Upper lobe of left lung (tissue), 6 donors: ENCODE measurements around the gene MAML2. TPM values are rescaled to one million over a fixed set of nuclear protein-coding genes. Genes with fewer than 3 reads are reported as not detected.

Experiments used
- ATAC-seq, 2 donors: fragments of 200-7000 bp; cut with Tn5 transposase; one replicate each; pipeline ENCODE4 v1.9.1; 2022; ENCODE audit warnings: mild to moderate bottlenecking in 2 of 2, moderate library complexity in 2 of 2; ENCODE audit not compliant: low FRiP score in 2 of 2
- DNase-seq, 2 donors: peaks; one replicate each; pipeline ENCODE4 v3.0.0-alpha.2; 2019 to 2020
- H3K27ac ChIP-seq, 4 donors: fragments of 200-600 bp; sonication (generic); one replicate each; pipeline ENCODE4 v1.5.1; 2016 to 2019
- H3K27me3 ChIP-seq, 4 donors: fragments of 200-600 bp; sonication (generic); one replicate each; pipeline ENCODE4 v1.5.1; 2017 to 2019
- H3K36me3 ChIP-seq, 4 donors: fragments of 200-600 bp; sonication (generic); one replicate each; pipeline ENCODE4 v1.5.1; 2016 to 2019
- H3K4me1 ChIP-seq, 4 donors: fragments of 200-600 bp; sonication (generic); one replicate each; pipeline ENCODE4 v1.5.1; 2018 to 2019
- H3K4me3 ChIP-seq, 4 donors: fragments of 200-600 bp; sonication (generic); one replicate each; pipeline ENCODE4 v1.5.1; 2017 to 2019; ENCODE audit warnings: mild to moderate bottlenecking in 2 of 4, moderate library complexity in 1 of 4
- H3K9me3 ChIP-seq, 4 donors: fragments of 200-600 bp; sonication (generic); one replicate each; pipeline ENCODE4 v1.5.1; 2018 to 2019
- EP300 ChIP-seq, 4 donors: sonication (generic); formaldehyde crosslinking; IDR thresholded peaks; one replicate each; pipeline ENCODE4 v1.5.1; 2017; ENCODE audit warnings: antibody characterized with exemption in 4 of 4, control low read depth in 2 of 4
- POLR2A ChIP-seq, 4 donors: fragments of 450-650 bp; IDR thresholded peaks; one replicate each; pipeline ENCODE4 v1.5.1; 2016 to 2017; ENCODE audit warnings: antibody characterized with exemption in 4 of 4, mild to moderate bottlenecking in 2 of 4
- POLR2AphosphoS5 ChIP-seq, 2 donors: sonication (generic); formaldehyde crosslinking; IDR thresholded peaks; one replicate each; pipeline ENCODE4 v1.5.1; 2017; ENCODE audit warnings: antibody characterized with exemption in 2 of 2
- WGBS, 2 donors: methylation state at CpG; one replicate each; pipeline ENCODE4 v1.1.5; 2017 to 2018; 5-methylcytosine and 5-hydroxymethylcytosine counted together
- total RNA-seq, 6 donors: library from RNA; depleted of rRNA in 4 of 6; stranded (reverse); fragments of >200 nt in 4 of 6; gene quantifications; one replicate each; pipeline versions ENCODE4 v1.1.0 to v1.2.1, GENCODE V29; 2016 to 2021
- TF ChIP-seq, protein P1 (sequence below), 6 experiments: fragments of 450-650 bp in 4 of 6; fragments of 200-600 bp in 2 of 6; sonication (generic) in 2 of 6; IDR thresholded peaks; one replicate each; pipeline ENCODE4 v1.5.1; 2016 to 2019; ENCODE audit warnings: antibody characterized with exemption in 6 of 6
- donor health status: DM: no; HTN: no; CAD: no; lungs with moderate emphysema.
- donor health status: DM: no; HTN: yes; CAD: no; lungs with severe emphysema.

MAML2 gene
- total RNA-seq, 6 donors from 2014 or later, result 19.5 to 36.6 (median 26.3) TPM

DNA sequence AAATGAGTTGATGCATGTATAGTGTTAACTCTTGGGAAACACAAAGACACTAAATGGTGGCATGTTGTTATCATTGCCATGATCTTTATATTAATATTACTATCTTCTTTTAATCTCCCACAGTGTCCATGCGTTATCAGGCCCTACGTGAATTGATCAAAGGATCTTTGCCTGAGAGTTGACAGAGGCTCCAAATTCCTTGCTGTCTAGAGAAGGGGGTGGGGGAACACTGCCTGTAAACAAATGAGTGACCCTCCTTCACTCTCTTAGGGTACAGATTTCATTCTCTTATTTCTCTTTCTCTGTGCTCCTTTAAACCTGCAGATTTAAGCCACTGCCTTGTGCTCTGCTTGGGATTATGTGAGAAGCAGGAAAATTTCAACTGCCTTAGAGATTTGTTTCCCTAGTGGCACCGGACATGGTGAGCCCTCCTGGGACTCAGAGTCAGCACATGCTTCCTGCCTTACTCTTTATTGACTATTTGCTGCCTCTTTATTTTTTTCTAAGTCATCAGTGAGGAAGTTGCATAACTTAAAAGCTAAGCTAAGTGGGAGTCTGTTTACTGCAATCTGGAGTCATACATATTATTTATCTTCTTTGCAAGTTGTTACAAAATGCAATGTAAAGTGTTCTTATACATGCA is 122.9 kb downstream of the MAML2 start:
- H3K36me3 ChIP-seq, result no peaks in the 10 kb centered on the region
- TF ChIP-seq EP300 (IDR thresholded peaks at IDR 0.05) (peak in 1 of 4 donors; percentile 4), POLR2A (IDR thresholded peaks at IDR 0.05) (peak in 1 of 4 donors; percentile 24), POLR2AphosphoS5 (IDR thresholded peaks at IDR 0.05) (peak in 1 of 2 donors; percentile 43)
- TF ChIP-seq, protein P1, sequence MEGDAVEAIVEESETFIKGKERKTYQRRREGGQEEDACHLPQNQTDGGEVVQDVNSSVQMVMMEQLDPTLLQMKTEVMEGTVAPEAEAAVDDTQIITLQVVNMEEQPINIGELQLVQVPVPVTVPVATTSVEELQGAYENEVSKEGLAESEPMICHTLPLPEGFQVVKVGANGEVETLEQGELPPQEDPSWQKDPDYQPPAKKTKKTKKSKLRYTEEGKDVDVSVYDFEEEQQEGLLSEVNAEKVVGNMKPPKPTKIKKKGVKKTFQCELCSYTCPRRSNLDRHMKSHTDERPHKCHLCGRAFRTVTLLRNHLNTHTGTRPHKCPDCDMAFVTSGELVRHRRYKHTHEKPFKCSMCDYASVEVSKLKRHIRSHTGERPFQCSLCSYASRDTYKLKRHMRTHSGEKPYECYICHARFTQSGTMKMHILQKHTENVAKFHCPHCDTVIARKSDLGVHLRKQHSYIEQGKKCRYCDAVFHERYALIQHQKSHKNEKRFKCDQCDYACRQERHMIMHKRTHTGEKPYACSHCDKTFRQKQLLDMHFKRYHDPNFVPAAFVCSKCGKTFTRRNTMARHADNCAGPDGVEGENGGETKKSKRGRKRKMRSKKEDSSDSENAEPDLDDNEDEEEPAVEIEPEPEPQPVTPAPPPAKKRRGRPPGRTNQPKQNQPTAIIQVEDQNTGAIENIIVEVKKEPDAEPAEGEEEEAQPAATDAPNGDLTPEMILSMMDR (IDR thresholded peaks at IDR 0.05), result no peak
- no peaks in the 10 kb centered on the region for H3K27me3 ChIP-seq
- H3K9me3 ChIP-seq, result no peaks in the 10 kb centered on the region
- H3K4me1 ChIP-seq, result peaks cover 50 to 61% (median 54%) of the 10 kb centered on the region in 4 donors
- 34 to 42% methylated on average over 3 of the region's 3 CpGs for WGBS, 2 donors
- DNase-seq (peak in 1 of 2 donors; percentile 43), ATAC-seq (peak in 1 of 2 donors; percentile 68)
- H3K4me3 ChIP-seq, result no peak overlapping the region
- H3K27ac ChIP-seq, result peak overlapping the region in 3 of 4 donors; percentile 68 to 73 (median 73)

DNA sequence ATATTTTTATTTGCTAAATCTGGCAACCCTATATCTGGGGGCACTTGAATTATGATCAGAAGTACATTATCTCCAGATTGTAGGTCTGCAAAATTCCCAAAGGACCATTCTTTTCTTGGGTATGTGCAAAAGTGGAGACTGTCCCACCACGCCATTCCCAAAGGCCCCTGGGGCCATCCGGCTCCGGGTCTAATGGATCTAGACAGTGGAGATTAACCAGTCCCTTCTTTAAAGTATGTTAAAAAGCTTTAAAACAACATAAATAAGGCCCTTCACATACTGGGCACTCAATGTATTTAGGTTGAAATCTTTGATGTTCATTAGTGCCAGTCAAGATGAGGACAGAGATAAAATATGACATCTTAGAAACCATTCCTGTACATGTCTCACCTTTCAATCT is 124.1 kb downstream of the MAML2 start:
- H3K36me3 ChIP-seq, result no peaks in the 10 kb centered on the region
- no peak for TF ChIP-seq POLR2AphosphoS5 (IDR thresholded peaks at IDR 0.05)
- TF ChIP-seq, protein P1 (IDR thresholded peaks at IDR 0.05), result no peak
- H3K27me3 ChIP-seq, result no peaks in the 10 kb centered on the region
- no peak overlapping the region for H3K4me3 ChIP-seq
- peaks cover 58 to 69% (median 63%) of the 10 kb centered on the region in 4 donors for H3K4me1 ChIP-seq
- WGBS, 2 donors, result 70 to 85% methylated on average over 3 of the region's 3 CpGs
- DNase-seq (no peak), ATAC-seq (no peak)
- no peaks in the 10 kb centered on the region for H3K9me3 ChIP-seq
- peak overlapping the region in 1 of 4 donors; percentile 8 for H3K27ac ChIP-seq

DNA sequence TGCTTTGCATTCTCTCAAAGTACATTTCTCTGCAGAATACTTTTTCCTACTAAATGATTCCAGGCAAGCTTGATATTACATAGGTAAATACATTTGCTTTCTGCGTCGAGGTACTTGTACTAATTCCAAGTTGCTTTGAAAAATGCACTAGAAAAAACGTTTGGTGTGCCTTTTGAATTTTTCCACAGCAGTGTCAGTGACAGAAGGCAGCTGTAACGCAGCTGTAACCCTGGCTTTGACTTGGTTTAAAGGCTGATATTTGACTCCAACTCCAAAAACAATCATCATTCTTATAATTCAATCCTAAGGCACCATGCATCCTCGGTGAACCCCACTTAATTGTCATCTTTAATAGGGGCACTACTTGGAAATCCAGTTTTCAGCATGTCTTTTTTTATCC is 125.0 kb downstream of the MAML2 start:
- H3K27ac ChIP-seq, result peak overlapping the region in 2 of 4 donors; percentile 10 to 82
- peaks cover 63 to 78% (median 67%) of the 10 kb centered on the region in 4 donors for H3K4me1 ChIP-seq
- H3K4me3 ChIP-seq, result no peak overlapping the region
- no peaks in the 10 kb centered on the region for H3K36me3 ChIP-seq
- no peak for TF ChIP-seq POLR2A (IDR thresholded peaks at IDR 0.05)
- TF ChIP-seq POLR2AphosphoS5 (IDR thresholded peaks at IDR 0.05), result peak; percentile 19 to 33
- DNase-seq (no peak), ATAC-seq (no peak)
- no peaks in the 10 kb centered on the region for H3K9me3 ChIP-seq
- no peaks in the 10 kb centered on the region for H3K27me3 ChIP-seq
- WGBS, 2 donors, result 58 to 65% methylated on average over 5 of the region's 5 CpGs

DNA sequence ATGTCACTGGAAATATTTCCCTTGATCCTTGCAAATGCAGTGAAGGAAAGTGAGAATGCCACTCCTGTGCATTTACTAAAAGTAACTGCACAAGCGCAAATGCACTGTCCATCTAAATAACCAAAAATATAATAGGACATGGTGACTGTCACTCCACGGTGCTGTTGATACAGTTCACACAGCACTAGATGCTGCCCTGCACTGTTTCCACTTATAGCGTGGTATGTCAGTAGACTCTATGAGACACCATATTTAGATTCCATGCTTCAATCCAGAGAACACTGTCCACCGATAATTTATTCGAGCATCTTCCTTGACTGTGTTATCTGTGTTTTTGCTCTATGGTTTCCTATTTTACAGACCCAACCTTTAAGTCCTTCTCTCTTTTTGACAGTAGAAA is 125.8 kb downstream of the MAML2 start:
- Histone ChIP-seq H3K27ac (peak overlapping the region in 3 of 4 donors; percentile 10 to 82 (median 82)), H3K27me3 (no peaks in the 10 kb centered on the region), H3K4me1 (peaks cover 70 to 83% (median 74%) of the 10 kb centered on the region in 4 donors), H3K9me3 (no peaks in the 10 kb centered on the region), H3K4me3 (no peak overlapping the region), H3K36me3 (no peaks in the 10 kb centered on the region)
- no peak for DNase-seq
- TF ChIP-seq POLR2AphosphoS5 (IDR thresholded peaks at IDR 0.05) (no peak), POLR2A (IDR thresholded peaks at IDR 0.05) (no peak), EP300 (IDR thresholded peaks at IDR 0.05) (no peak)
- TF ChIP-seq, protein P1 (IDR thresholded peaks at IDR 0.05), result no peak
- WGBS, 2 donors, result 85 to 93% methylated on average over 5 of the region's 5 CpGs
- ATAC-seq, result no peak

DNA sequence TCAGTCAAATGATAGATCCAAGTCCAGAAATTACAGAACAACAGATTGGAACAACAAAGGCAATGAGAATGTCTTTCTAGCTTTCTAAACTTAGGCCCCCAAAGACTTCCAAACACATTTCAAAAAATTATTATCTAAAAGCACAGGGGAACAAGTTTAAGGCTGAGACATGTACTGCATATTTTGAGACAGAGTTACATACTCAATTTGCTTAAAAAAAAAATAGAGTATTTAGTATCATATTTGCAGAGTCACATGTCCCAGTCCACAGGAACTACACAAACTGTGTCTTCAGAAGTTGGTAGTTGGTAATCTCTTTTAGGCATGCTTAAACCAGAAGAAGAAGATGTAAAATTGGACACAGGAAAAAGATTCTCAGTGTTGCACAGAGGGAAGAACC is 127.2 kb downstream of the MAML2 start:
- H3K27me3 ChIP-seq, result no peaks in the 10 kb centered on the region
- H3K9me3 ChIP-seq, result no peaks in the 10 kb centered on the region
- peaks cover 63 to 76% (median 70%) of the 10 kb centered on the region in 4 donors for H3K4me1 ChIP-seq
- H3K36me3 ChIP-seq, result no peaks in the 10 kb centered on the region
- no peak for DNase-seq
- ATAC-seq, result no peak
- TF ChIP-seq POLR2A (IDR thresholded peaks at IDR 0.05) (no peak), POLR2AphosphoS5 (IDR thresholded peaks at IDR 0.05) (no peak), EP300 (IDR thresholded peaks at IDR 0.05) (no peak)
- TF ChIP-seq, protein P1 (IDR thresholded peaks at IDR 0.05), result no peak
- H3K27ac ChIP-seq, result peak overlapping the region; percentile 80 to 87 (median 82)
- H3K4me3 ChIP-seq, result no peak overlapping the region
